Nephron (organoid): Measurements from ENCODE around the gene LY6G6C.
A peak's percentile ranks its signal among the peaks of the same experiment; 100 is the strongest.
"Not testable (repeated sequence)": the region's sequence is repeated elsewhere in the genome, so short reads cannot be mapped to it uniquely, and the experiment has no call there.

Experiments used
- H3K27ac Mint-ChIP-seq, 3 experiments: 2 replicates each; pipeline ENCODE4 v1.8.0; 2020; ENCODE audit warnings: mixed read lengths in 3 of 3, mild to moderate bottlenecking in 2 of 3, moderate library complexity in 1 of 3
- H3K27me3 Mint-ChIP-seq: 2 replicates; pipeline ENCODE4 v1.8.0; 2021; ENCODE audit warnings: low read depth, mild to moderate bottlenecking, moderate library complexity, mixed read lengths
- H3K36me3 Mint-ChIP-seq: 2 replicates; pipeline ENCODE4 v1.8.0; 2020; ENCODE audit warnings: low read depth, mixed read lengths
- H3K4me1 Mint-ChIP-seq: 2 replicates; pipeline ENCODE4 v1.8.0; 2020; ENCODE audit warnings: mixed read lengths
- H3K4me3 Mint-ChIP-seq, 3 experiments: 2 replicates each; pipeline ENCODE4 v1.8.0; 2020; ENCODE audit warnings: mild to moderate bottlenecking in 3 of 3, mixed read lengths in 3 of 3, moderate library complexity in 2 of 3
- H3K9me3 Mint-ChIP-seq: 2 replicates; pipeline ENCODE4 v1.8.0; 2020; ENCODE audit warnings: mixed read lengths
- TF ChIP-seq, protein P1 (sequence below), 3 experiments: fragments of 200-600 bp; sonication (generic); IDR thresholded peaks; one replicate each; pipeline ENCODE4 v1.5.0; 2021; ENCODE audit warnings: antibody characterized with exemption in 3 of 3; ENCODE audit not compliant: unreplicated experiment in 3 of 3

Gene LY6G6C

DNA sequence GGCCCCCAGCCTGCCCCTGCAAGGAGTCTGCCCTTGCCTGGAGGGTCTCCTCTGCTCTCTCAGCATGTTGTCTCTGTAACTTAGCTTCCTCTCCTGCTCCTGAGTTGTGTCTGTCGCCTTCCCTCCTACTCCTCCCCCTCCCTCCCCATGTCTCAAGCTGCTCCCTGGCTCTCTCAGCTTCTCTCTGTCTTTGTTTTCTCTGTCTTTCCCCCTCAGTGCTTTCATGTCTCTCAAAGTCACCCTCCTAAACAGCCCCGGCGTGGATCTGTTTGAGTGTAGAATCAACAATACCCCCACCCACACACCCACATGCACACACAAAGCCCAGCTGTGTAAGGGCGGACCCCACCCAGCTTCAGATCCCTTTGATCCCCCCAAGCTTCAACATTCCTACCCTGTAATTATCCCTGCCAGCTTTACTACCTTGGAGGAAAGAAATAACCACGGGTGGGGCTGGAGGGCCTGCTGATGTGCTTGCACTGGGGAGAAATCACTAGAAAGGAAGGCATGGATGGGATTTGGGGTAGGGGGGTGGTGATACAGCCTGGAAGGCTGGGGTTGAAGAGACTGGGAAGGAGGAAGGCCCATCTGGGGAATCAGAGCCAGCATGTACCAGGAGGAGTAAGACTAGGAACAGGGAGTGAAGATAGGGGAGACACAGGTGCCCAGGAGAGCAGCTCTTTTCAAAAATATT is 7.4 kb downstream of the LY6G6C start:
- Mint-ChIP-seq H3K27ac (peak overlapping the region; percentile 83 to 93 (median 92)), H3K4me1 (peaks cover 36% of the 10 kb centered on the region), H3K9me3 (no peaks in the 10 kb centered on the region), H3K4me3 (peak overlapping the region; percentile 17 to 37 (median 28)), H3K27me3 (peaks cover 5% of the 10 kb centered on the region), H3K36me3 (no peaks in the 10 kb centered on the region)
- TF ChIP-seq, protein P1, sequence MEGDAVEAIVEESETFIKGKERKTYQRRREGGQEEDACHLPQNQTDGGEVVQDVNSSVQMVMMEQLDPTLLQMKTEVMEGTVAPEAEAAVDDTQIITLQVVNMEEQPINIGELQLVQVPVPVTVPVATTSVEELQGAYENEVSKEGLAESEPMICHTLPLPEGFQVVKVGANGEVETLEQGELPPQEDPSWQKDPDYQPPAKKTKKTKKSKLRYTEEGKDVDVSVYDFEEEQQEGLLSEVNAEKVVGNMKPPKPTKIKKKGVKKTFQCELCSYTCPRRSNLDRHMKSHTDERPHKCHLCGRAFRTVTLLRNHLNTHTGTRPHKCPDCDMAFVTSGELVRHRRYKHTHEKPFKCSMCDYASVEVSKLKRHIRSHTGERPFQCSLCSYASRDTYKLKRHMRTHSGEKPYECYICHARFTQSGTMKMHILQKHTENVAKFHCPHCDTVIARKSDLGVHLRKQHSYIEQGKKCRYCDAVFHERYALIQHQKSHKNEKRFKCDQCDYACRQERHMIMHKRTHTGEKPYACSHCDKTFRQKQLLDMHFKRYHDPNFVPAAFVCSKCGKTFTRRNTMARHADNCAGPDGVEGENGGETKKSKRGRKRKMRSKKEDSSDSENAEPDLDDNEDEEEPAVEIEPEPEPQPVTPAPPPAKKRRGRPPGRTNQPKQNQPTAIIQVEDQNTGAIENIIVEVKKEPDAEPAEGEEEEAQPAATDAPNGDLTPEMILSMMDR (IDR thresholded peaks at IDR 0.05; ENCODE audit: unreplicated experiment in 3 of 3): no peak

DNA sequence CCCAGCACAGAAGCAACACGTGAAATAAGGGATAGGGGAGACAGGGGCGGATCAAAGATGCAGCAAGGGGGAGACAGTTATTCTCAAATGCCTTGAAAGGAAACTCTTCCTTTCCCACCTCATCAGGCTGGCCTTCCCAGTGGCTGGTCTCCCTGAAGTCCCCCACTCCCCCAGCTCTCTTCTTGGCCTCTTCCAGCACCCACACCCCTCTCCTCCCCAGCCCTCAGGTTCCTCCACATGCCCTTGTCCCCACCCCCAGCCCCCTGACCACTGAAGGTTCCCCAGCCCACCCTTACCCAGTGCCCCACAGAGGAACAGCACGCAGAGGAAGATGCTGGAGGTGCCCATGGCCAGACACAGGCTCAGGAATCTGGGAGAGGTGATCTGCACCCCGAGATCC is 8.1 kb downstream of the LY6G6C start:
- Mint-ChIP-seq H3K36me3 (no peaks in the 10 kb centered on the region), H3K27me3 (peaks cover 5% of the 10 kb centered on the region)
- TF ChIP-seq, protein P1 (IDR thresholded peaks at IDR 0.05; ENCODE audit: unreplicated experiment in 3 of 3): no peak

DNA sequence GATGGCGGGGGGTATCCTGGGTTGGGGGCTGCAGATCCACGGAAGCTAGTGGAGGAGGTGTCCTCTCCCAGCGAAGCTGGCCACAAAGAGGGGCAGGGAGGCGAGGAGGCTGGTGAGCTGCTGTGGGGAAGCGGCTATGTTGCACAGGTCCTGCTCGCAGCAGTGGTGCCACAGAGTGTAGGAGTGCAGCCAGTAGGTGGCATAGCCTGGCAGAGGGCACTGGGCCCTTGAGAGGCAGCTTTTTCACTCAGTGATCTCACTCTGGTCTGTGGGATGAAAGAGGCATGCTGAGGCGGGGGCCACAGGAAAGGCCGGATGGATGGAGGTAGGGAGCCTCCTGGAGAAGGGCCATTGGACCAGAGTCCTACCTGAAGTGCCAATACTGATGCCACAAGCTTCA is 9.2 kb downstream of the LY6G6C start:
- Mint-ChIP-seq H3K9me3 (no peaks in the 10 kb centered on the region), H3K4me1 (peaks cover 36% of the 10 kb centered on the region), H3K27me3 (peaks cover 5% of the 10 kb centered on the region), H3K36me3 (no peaks in the 10 kb centered on the region), H3K4me3 (peak overlapping the region in 2 of 3 experiments; percentile 7 to 12), H3K27ac (peak overlapping the region; percentile 83 to 93 (median 86))
- TF ChIP-seq, protein P1 (IDR thresholded peaks at IDR 0.05; ENCODE audit: unreplicated experiment in 3 of 3): no peak

More for the DNA sequence above, 8.1 kb downstream of the LY6G6C start:
- no peak overlapping the region for H3K4me3 Mint-ChIP-seq
- H3K4me1 Mint-ChIP-seq: peaks cover 36% of the 10 kb centered on the region
- H3K27ac Mint-ChIP-seq: peak overlapping the region; percentile 83 to 93 (median 92)
- H3K9me3 Mint-ChIP-seq: no peaks in the 10 kb centered on the region

DNA sequence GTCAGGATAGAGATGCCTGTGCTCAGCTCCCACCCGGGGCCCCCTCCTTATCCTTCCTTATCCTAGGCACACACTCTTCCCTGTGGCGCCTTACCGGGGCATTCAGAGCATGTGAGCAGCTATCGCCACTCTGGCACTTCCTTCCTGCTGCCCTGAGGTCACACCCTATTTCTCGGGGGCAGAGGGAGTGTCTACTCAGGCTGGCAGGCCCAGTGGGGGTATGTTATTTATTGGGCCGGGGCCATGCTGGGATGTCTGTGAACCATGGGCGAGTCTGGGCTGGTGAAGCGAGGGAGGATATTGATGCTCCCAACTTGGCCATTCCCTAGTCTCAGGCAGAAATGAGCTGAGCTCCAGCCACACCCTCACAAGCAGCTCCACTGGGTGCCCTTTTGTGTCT is 10.3 kb downstream of the LY6G6C start:
- Mint-ChIP-seq H3K9me3 (no peaks in the 10 kb centered on the region), H3K36me3 (no peaks in the 10 kb centered on the region), H3K27ac (peak overlapping the region in 1 of 3 experiments; percentile 83), H3K4me1 (peaks cover 36% of the 10 kb centered on the region), H3K4me3 (no peak overlapping the region), H3K27me3 (peaks cover 8% of the 10 kb centered on the region)
- TF ChIP-seq, protein P1 (IDR thresholded peaks at IDR 0.05; ENCODE audit: unreplicated experiment in 3 of 3): no peak

DNA sequence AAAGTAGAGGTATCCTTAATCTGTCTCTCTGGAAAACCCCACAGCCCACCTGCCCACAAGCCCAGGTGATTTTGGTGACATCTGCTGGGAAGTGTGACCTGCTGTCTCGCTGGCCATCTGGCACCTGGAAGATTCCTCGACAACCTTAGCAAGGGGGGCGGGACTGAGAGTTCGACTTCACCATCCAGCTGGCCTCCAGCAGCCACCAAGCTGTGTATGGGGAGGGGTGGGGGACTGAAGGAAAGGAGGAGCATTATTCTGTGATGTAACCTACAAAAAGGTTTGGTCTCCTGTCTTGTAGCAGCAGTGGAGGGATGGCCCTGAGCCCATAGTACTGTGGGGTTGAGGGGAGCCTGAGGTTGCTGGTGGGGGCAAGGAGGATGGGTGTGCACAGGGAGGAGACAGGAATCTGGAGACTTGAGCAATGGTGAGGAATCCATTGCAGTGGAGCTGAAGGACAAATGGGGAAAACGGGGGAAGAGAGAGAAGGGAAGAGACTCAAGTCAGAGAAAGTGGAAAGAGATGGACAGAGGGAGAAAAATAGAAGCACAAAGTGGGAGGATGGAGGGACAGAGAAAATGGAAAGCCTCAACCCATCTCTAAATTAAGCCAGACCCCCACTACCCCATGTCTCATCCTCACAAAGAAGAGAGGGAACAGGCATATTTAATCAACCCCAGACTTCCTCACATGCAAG is 10.9 kb downstream of the LY6G6C start:
- Mint-ChIP-seq H3K27me3 (peaks cover 8% of the 10 kb centered on the region), H3K4me1 (peaks cover 34% of the 10 kb centered on the region), H3K27ac (no peak overlapping the region), H3K9me3 (no peaks in the 10 kb centered on the region), H3K4me3 (no peak overlapping the region), H3K36me3 (no peaks in the 10 kb centered on the region)
- TF ChIP-seq, protein P1 (IDR thresholded peaks at IDR 0.05; ENCODE audit: unreplicated experiment in 3 of 3): no peak

DNA sequence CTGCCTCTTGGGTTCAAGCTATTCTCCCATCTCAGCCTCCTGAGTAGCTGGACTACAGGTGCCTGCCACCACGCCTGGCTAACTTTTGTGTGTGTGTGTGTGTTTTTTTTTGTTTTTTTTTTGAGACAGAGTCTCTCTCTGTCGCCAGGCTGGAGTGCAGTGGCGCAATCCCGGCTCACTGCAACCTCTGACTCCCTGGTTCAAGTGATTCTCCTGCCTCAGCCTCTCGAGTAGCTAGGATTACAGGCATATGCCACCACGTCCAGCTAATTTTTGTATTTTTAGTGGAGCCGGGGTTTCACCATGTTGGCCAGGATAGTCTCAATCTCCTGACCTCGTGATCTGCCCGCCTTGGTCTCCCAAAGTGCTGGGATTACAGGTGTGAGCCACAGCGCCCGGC is 12.4 kb downstream of the LY6G6C start:
- H3K9me3 Mint-ChIP-seq, H3K27me3 Mint-ChIP-seq, H3K36me3 Mint-ChIP-seq, H3K4me3 Mint-ChIP-seq, H3K27ac Mint-ChIP-seq: not testable (repeated sequence)
- H3K4me1 Mint-ChIP-seq: peaks cover 22% of the 10 kb centered on the region
